GM19025 (cell line): ENCODE data around the gene NELFB.

Experiments used
- ATAC-seq: cut with Tn5 transposase; IDR thresholded peaks from one replicate; pipeline ENCODE4 v1.9.1; 2021; ENCODE audit warnings: mild to moderate bottlenecking, low read depth, moderate library complexity; ENCODE audit not compliant: unreplicated experiment

The NELFB gene

GRCh38 chr9:137321726-137322361, 66.7 kb downstream of the NELFB start:
- ATAC-seq: no peak
